NCI-H1417 (cell line): ENCODE measurements around the gene GDF7.

Experiments
- DNase-seq, 3 experiments: peaks; one replicate each; lab custom pipeline; 2025; lab: John Stamatoyannopoulos, UW

The GDF7 gene

GRCh38 chr2:20666304-20667150 lies at the start of gene GDF7:
Gene GDF7 (plus strand): TSS chr2:20667144. CDS start chr2:20667240, 96 bp downstream.
- peak in 2 of 3 experiments; percentile 37 to 56 for DNase-seq

GRCh38 chr2:20617892-20618467 lies 49.0 kb upstream of the GDF7 start:
- DNase-seq: peak in 2 of 3 experiments; percentile 7 to 19

- DNase-seq: no peak
Observed at GRCh38 chr2:20618468-20618885, 48.5 kb upstream of the GDF7 start.

- DNase-seq: no peak
Observed at GRCh38 chr2:20618886-20619521, 47.9 kb upstream of the GDF7 start.

GRCh38 chr2:20619624-20620024 lies 47.3 kb upstream of the GDF7 start:
- DNase-seq: no peak

GRCh38 chr2:20620271-20620681 lies 46.7 kb upstream of the GDF7 start:
- no peak for DNase-seq

GRCh38 chr2:20620696-20621365 lies 46.1 kb upstream of the GDF7 start:
- DNase-seq: no peak

- no peak for DNase-seq
Observed at GRCh38 chr2:20621366-20622295, 45.3 kb upstream of the GDF7 start.

- no peak for DNase-seq
Observed at GRCh38 chr2:20622296-20622686, 44.7 kb upstream of the GDF7 start.

- DNase-seq: no peak
Observed at GRCh38 chr2:20622731-20623130, 44.2 kb upstream of the GDF7 start.

GRCh38 chr2:20623241-20623640 lies 43.7 kb upstream of the GDF7 start:
- DNase-seq: no peak

GRCh38 chr2:20623741-20624155 lies 43.2 kb upstream of the GDF7 start:
- no peak for DNase-seq

GRCh38 chr2:20624156-20624883 lies 42.6 kb upstream of the GDF7 start:
- no peak for DNase-seq

GRCh38 chr2:20624884-20625485 lies 42.0 kb upstream of the GDF7 start:
- DNase-seq: no peak

GRCh38 chr2:20625491-20626391 lies 41.2 kb upstream of the GDF7 start:
- peak in 2 of 3 experiments; percentile 49 to 78 for DNase-seq

GRCh38 chr2:20626392-20626697 lies 40.6 kb upstream of the GDF7 start:
- DNase-seq: no peak

GRCh38 chr2:20626698-20627513 lies 40.0 kb upstream of the GDF7 start:
- DNase-seq: no peak

GRCh38 chr2:20627712-20628380 lies 39.1 kb upstream of the GDF7 start:
- DNase-seq: no peak
